ENCODE data around the gene UNC50.

The UNC50 gene

DNA sequence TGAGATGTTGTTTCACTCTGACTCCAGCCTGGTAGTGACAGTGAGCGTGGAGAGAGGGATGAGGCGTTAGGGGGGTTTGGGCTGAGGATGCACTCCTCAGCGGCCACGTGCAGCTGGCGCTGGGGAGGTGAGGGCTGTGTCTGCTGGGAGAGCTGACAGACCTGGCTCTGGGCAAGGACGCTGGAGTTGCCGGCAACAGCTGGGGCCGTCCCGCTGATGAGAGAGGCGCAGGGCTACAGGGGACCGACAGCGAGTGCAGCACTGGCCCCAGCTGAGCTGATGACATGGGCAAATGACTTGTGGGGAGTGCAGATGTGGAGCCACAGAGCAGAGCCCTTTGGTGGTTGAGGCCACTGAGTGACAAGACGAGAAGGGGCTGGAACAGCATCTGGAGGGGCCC lies 38.5 kb upstream of the UNC50 start:
- no peak for TF ChIP-seq GATA3 (IDR thresholded peaks at IDR 0.05; ENCODE audit: low read depth, low read length)
- no peak for TF ChIP-seq GATA2 (IDR thresholded peaks at IDR 0.05; ENCODE audit: low read depth, low read length)

GRCh38 chr2:98570356-98570755 lies 38.0 kb upstream of the UNC50 start:
- TF ChIP-seq GATA2 (IDR thresholded peaks at IDR 0.05; ENCODE audit: low read depth, low read length) (no peak), GATA3 (IDR thresholded peaks at IDR 0.05; ENCODE audit: low read depth, low read length) (no peak)

- TF ChIP-seq GATA3 (IDR thresholded peaks at IDR 0.05; ENCODE audit: low read depth, low read length) (no peak), GATA2 (IDR thresholded peaks at IDR 0.05; ENCODE audit: low read depth, low read length) (no peak)
These were observed 37.2 kb upstream of the UNC50 start for GRCh38 chr2:98571121-98571701.

GRCh38 chr2:98571796-98572195 lies 36.6 kb upstream of the UNC50 start:
- TF ChIP-seq GATA2 (IDR thresholded peaks at IDR 0.05; ENCODE audit: low read depth, low read length) (no peak), GATA3 (IDR thresholded peaks at IDR 0.05; ENCODE audit: low read depth, low read length) (no peak)

GRCh38 chr2:98572211-98572610 lies 36.2 kb upstream of the UNC50 start:
- no peak for TF ChIP-seq GATA3 (IDR thresholded peaks at IDR 0.05; ENCODE audit: low read depth, low read length)
- no peak for TF ChIP-seq GATA2 (IDR thresholded peaks at IDR 0.05; ENCODE audit: low read depth, low read length)

GRCh38 chr2:98572676-98573075 lies 35.7 kb upstream of the UNC50 start:
- TF ChIP-seq GATA3 (IDR thresholded peaks at IDR 0.05; ENCODE audit: low read depth, low read length) (no peak), GATA2 (IDR thresholded peaks at IDR 0.05; ENCODE audit: low read depth, low read length) (no peak)

DNA sequence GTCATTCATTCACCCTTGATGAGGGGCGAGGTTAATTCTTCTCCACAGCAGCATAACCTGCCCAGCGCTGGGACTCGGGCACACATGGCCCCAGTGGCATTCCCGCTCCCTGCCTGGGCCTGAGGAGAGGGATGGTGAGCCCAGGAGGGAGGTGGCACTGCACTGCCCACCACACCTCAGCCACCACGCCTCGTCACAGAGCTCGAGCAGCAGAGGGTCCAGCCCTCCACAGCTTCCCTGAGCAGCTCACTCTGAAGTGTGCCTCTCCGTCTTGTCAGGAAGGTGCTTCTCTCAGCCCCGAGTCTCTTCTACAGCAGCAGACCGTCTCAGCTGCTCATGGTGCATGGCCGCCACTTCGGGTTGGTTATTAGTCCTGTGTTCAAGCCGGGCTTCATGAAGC lies 35.0 kb upstream of the UNC50 start:
- TF ChIP-seq GATA2 (IDR thresholded peaks at IDR 0.05; ENCODE audit: low read depth, low read length) (no peak), GATA3 (IDR thresholded peaks at IDR 0.05; ENCODE audit: low read depth, low read length) (no peak)

- TF ChIP-seq GATA3 (IDR thresholded peaks at IDR 0.05; ENCODE audit: low read depth, low read length) = no peak
- no peak for TF ChIP-seq GATA2 (IDR thresholded peaks at IDR 0.05; ENCODE audit: low read depth, low read length)
These were observed 31.6 kb upstream of the UNC50 start for GRCh38 chr2:98576666-98577312.

DNA sequence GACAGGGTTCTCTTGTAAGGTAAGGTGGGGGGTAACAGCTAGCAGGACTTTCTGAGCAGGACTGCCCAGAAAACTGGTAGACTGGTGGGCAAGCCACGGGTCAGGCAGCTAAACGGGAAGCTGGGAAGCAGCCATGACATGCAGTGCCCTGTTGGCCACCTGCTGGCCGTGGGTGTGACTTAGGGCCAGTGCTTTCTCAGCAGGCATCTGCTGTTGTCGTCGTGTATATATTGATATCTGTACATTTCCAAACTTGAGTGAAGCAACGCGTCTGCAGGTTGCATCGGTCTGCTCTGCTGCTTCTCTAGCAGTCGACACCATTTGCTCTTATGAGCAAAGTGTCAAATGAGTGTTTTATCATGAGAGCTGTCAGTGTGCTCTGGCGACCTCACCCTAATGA lies 31.1 kb upstream of the UNC50 start:
- TF ChIP-seq GATA3 (IDR thresholded peaks at IDR 0.05; ENCODE audit: low read depth, low read length) (no peak), GATA2 (IDR thresholded peaks at IDR 0.05; ENCODE audit: low read depth, low read length) (no peak)

DNA sequence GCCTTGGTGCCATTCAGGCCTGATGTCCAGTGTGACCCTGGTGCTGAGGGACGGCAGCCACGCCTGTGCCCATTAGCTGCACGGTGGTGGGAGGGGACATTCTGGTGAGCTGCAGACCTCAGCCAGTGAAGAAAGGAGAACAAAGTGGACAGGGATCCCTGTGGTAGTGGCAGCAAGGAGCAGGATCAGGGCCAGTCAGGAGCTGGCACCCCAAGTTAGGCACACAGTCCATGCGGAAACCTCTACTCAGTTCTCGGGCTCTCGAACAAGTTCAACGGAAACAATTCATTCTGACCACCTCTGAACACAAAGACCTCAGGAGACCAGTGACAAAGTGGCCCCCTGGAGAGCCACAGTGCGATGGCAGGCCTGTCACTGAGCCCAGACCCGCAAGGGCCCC lies 30.2 kb upstream of the UNC50 start:
- no peak for TF ChIP-seq GATA3 (IDR thresholded peaks at IDR 0.05; ENCODE audit: low read depth, low read length)

GRCh38 chr2:98579926-98580325 lies 28.5 kb upstream of the UNC50 start:
- no peak for TF ChIP-seq GATA3 (IDR thresholded peaks at IDR 0.05; ENCODE audit: low read depth, low read length)
- no peak for TF ChIP-seq GATA2 (IDR thresholded peaks at IDR 0.05; ENCODE audit: low read depth, low read length)

- TF ChIP-seq GATA2 (IDR thresholded peaks at IDR 0.05; ENCODE audit: low read depth, low read length) (no peak), GATA3 (IDR thresholded peaks at IDR 0.05; ENCODE audit: low read depth, low read length) (no peak)
These were observed 27.6 kb upstream of the UNC50 start for GRCh38 chr2:98580656-98581284.

DNA sequence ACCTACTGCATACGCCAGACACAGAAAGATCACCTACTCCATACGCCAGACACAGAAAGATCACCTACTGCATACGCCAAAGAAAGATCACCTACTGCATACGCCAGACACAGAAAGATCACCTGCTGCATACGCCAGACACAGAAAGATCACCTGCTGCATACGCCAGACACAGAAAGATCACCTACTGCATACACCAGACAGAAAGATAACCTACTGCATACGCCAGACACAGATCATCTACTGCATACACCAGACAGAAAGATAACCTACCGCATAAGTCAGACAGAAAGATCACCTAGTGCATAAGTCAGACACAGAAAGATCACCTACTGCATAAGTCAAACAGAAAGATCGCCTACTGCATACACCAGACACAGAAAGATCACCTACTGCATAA lies 25.9 kb upstream of the UNC50 start:
- no peak for TF ChIP-seq GATA2 (IDR thresholded peaks at IDR 0.05; ENCODE audit: low read depth, low read length)
- no peak for TF ChIP-seq GATA3 (IDR thresholded peaks at IDR 0.05; ENCODE audit: low read depth, low read length)

GRCh38 chr2:98583276-98583675 lies 25.1 kb upstream of the UNC50 start:
- no peak for TF ChIP-seq GATA2 (IDR thresholded peaks at IDR 0.05; ENCODE audit: low read depth, low read length)
- TF ChIP-seq GATA3 (IDR thresholded peaks at IDR 0.05; ENCODE audit: low read depth, low read length) = no peak

Measured in SH-SY5Y (cell line).